GM20431 (cell line): ENCODE data around the gene GMDS.

ENCODE experiments used
- in situ Hi-C: fragments of 300-500 bp; cut with MseI, MboI; formaldehyde crosslinking; loops from one replicate; pipeline ENCODE4 v1.15.0; 2020; ENCODE audit warnings: low sequenced_read_pairs; ENCODE audit not compliant: unreplicated experiment

The GMDS gene

DNA sequence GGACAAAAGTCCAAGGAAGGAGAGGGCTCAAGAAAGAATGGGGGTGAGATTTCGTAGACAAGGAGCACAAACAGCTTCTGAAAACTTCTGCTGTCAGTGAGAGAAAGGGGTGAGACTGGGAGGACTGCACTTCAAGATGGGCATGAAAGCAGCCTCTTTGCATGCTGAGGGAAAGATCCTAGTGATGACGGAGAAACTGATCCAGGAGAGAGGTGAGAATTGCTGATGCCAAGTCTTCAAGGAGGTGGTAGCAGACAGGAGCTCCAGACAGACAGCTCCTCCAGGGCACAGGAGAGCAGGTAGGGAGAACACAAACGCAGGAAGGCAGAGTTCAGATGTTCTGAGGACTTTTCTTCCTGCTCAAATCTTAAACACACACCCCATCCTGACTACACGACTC is 303.9 kb downstream of the GMDS start:
- in situ Hi-C loops: no loop called here

DNA sequence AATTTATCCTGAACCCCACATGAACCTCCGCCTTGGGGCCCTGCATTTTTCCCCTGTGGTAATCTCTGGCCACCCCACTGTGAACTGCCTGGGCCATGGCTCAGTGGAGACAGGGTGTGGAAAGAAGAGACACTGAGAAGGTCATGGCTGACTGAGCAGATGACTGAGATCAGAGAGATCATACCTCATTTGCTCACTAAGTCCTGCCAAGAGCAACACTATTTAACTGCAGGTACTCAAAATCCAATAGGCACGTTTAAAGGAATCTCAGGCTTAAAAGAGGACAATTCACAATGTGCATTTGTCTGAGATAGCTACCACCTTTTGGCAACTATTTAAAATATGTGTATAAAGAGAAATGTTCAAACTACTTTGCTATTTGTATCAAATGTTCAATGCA is 305.0 kb downstream of the GMDS start:
- in situ Hi-C loops: no loop called here

DNA sequence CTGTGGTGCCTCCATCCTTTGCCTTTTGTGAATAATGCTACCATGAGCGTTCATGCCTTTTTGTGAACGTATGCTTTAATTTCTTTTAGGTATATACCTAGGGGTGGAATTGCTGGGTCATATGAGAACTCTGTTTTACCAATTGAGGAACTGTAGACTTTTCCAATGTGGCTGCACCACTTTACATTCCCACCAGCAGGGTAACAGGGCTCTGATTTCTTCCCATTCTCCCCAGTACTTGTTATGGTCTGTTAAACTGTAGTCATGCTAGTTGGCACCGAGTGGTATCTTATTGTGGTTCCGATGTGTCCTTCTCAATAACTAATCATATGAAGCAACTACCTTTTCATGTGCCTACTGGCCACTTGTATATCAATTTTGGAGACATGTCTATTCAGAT is 312.1 kb downstream of the GMDS start:
- in situ Hi-C loops: no loop called here

DNA sequence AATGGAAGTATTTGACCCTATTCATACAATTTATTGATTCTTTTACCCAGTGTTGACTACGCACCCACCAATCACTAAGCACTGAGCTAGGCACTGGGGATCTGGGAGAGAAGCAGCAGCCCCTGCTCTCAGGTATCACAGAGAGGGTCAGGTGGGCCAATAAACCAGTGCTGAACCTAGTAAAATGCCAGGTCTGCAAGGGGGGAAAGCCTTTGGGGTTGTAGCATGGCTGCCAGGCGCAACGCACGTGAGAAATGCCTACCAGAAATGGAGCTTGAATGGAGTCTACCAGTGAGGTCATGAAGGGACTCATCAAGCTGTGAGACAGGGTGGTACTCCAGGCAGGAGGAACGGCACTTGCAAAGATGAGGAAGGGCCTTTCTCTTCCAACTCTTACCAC is 313.6 kb downstream of the GMDS start:
- in situ Hi-C loops: no loop called here

DNA sequence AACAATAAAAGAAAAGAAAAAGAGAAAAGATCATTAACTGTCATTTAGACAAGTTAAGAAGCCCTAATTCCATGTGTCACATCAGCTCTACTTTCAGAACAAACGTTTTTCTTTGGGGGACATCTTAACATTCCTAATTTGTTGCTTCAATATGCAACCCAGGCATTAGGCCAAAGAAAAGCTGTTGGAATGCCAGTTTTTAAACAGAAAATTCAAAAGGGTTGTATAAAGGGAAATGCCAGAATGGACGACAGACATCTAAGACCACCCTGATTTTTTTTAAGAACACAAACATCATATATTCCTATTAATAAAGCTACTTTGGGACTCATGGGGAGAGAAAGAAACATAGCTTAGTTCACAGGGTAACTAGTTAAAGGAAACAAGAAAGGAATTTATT is 315.0 kb downstream of the GMDS start:
- in situ Hi-C loops: no loop called here

DNA sequence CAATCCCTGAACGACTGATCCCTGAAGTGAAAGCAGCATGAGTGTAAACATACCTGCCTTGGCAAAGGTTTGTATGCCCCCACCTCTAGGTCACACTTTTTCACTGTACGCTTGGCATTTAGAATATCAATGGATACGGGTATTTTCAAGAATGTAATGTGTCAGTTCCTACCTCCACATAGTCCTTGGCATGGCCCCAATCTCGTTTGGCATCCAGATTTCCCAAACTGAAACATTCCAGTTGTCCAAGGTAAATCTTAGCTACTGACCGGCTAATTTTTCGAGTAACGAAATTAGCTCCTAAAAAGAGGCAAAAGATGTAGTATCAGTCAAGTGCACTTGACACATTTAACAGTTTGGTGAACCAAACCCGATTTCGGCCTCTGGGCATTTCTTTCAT is 315.5 kb downstream of the GMDS start:
- in situ Hi-C loops: no loop called here

DNA sequence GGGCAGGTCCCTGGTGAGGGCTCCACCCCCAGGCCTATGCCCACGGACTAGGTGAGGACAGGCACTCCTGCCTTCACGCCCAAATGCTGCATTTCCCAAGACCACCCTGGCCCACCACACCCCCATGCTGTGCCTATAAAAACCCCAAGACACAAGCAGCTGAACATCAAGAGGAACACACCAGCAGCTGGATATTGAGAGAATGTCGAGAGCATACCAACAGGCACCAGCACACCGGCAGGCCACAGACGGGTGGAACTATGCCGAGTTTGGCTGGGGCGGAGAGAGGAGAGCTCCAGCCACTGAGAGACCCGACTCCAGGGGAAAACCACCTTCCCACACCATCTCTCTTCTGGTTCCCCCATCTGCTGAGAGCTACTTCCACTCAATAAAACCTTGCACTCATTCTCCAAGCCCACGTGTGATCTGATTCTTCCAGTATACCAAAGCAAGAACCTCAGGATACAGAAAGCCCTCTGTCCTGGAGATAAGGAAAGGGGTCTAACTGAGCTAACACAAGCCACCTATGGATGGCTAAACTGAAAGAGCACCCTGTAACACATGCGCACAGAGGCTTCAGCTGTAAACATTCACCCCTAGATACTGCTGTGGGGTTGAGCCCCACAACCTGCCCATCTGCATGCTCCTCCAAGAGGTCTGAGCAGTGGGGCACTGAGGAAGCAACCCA is 319.5 kb downstream of the GMDS start:
- in situ Hi-C loops: no loop called here

DNA sequence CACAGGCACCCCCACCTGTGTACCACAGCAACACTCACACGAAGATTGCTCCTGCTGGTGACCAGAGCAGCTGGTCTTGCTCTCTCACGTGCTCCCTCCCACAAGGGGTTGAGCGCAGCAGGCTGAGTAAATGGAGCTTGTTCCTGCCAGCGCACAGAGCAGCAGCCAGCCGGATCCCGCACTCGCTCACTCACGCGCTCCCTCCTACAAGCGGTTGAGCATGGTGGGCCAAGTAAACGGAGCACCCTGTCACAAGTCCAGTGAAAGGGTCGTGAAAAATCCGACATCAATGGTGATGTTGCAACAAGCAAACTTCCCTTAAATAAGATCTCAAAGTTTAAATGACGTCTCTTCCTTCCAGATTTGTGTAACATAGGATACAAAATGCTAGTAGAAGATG is 322.0 kb downstream of the GMDS start:
- in situ Hi-C loops: no loop called here

DNA sequence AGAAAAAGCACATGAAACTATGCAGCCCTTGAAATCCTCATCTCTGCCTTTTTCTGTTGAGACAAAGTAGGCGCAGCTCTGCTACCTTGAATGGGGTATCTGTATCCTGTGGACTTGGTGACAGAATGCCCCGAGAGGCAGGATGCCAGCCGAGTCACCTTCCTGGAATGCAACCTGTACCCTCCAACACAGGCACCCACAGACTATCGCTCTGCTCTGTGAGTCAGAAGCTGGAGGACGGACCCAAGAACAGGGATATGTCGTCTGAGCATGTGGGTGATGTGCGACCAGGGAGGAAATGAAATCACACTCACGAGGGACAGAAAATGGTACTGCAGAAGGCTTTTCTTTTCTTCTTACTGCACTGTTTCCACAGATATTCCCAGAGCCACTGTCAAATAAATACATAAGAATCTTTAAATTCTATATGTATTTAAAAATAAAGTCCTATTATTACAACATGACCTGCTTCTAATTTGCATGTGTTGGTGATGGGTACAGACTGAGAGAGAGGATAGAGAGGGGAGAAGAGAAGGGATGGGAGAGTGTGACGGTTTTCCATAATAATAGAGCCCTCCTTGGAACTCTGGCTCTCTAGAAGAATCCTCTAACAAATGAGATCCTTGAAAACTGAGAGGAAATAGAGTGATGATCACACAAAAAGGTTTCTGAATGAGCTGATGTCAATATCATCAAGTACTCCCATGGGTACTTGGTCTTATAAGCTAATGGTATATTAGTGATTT is 327.6 kb downstream of the GMDS start:
- in situ Hi-C loops: no loop called here

DNA sequence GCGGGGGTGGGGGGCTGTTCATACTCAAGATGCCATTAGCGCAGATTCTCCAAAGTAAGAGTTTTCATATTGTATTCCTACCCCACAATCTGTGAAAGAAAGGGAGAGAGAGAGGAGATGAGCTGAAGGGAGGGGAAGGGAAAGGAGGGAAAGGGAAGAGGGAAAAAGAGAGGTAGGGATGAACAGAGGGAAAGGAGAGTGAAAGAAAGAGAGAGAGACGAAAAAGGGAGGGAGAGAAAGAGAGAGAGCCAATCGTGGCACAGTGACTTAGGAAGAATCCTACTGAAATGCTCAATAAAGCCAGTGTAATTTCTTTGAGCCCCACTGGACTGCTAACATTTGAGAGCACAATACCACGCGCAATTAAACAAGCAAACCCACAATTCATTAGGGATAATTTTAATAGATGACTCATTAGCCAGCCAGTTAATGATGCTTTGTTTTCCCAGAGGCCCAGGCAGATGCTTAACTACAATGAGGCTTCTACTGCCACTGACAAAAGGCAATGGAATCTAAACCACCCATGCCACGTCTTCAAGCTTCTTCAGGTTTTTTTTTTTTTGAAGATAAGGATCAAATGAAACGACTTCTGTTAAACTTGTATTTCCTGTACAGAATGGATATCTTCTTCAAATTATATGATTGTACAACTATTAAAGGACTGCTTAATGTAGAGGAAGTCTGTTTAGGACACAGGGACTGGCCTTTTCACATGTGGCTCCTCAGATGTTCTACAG is 328.9 kb downstream of the GMDS start:
- in situ Hi-C loops: no loop called here

DNA sequence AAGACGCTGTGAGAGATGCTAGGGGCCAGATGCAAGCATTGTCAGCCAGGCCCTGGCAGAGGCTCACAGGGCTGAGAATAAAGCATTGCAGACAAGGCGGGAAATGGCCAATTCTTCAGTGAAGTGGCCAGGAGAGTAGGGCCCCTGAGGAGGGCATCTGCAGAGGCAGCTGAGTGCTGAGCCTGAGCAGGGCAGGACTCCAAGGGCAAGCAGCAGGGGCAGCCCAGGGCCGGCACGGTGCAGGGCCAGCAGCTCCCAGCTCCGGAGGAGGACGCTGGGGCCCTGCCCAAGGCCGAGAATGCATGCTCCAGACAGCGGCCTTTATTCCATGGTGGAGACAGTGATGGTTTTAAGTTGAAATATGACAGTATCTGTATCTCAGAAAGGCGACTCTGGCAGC is 330.2 kb downstream of the GMDS start:
- in situ Hi-C loops: no loop called here

DNA sequence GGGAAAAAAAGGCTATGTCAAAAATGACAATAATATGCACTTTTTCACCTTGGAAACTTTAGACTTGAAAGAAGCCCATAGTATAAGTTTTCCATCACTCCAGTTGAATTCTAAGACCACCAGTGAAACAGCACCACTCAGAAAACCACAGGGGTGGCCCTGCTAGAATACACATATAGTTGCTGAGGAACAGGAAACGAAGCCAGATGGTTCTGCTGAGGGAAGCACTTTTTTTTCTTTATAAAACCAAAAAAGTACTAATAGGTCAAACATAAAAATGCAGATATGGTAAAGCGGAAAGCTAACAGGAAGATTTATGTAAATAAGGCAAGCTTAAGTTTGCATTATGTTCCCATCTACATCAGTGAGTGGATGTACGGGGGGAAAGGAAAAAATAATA is 331.8 kb downstream of the GMDS start:
- in situ Hi-C loops: no loop called here

DNA sequence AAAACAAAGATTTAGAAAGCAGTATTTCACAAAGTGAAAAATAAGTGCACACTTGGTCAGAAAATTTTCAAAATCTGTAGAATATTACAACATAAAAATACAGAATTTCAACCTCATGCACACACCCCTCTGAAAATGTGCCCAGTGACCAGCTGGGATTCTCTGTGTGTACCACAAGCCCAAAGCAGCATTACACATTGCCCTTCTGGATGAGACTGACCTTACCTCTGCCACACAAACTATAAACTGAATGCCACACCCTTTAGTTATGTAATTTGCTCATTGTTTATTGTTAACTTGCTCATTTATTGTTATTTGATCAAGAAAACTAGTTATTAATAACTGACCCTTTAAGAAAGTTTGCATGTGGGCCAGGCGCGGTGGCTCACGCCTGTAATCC is 332.7 kb downstream of the GMDS start:
- in situ Hi-C loops: no loop called here

DNA sequence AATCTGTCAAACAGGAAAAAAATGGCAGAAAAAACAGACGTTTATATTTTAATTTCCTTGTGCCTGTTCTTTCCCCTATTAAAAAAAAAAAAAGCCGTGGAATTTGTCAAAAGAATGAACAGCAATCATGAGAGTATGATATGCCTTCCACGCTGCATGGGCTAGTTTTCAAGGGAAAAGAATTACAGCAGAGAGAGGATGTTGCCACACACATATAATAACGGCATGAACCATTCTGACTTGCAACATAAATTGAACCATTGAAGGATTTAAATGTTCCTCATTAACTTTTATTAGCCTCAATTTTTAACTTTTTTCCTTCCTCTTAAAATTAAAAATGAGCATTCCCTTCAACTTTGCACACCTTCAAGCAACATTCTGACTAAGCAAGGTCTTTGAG is 333.9 kb downstream of the GMDS start:
- in situ Hi-C loops: no loop called here

DNA sequence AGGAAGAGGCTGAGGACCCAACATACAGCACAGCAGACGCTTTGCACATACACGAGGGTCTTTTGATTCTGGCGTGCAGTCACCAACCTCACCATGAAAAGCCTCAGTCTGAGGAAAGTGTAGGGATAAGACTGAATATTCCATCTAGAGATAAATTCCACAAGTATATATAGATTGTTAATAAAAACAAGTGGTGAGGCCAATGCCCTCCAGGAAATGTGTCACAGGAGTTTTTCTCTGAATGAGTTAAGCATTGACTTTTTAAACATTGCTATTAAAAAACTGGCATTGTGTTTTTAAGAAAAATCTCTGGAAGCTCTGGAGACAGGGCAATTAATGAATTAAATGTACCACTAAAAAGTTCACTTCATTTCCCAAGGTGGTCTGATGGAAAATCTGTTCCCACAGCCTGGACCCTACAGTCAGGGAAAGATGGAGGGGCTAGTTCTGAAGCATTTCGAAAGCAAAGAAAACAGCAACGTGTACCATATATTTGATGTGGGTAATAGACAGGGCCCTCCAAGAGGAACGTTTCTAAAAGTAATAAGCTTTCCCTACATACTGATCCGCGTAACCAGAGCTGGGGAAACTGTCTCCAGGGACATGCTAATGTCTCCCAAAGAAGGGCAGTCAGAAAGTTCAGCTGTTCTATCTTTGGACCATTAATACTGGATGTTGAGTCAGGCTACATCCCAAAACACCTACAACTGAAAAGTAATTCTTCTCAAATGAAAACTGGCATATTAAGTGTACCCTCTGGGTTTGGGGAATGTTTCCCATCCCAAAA is 334.6 kb downstream of the GMDS start:
- in situ Hi-C loops: no loop called here

DNA sequence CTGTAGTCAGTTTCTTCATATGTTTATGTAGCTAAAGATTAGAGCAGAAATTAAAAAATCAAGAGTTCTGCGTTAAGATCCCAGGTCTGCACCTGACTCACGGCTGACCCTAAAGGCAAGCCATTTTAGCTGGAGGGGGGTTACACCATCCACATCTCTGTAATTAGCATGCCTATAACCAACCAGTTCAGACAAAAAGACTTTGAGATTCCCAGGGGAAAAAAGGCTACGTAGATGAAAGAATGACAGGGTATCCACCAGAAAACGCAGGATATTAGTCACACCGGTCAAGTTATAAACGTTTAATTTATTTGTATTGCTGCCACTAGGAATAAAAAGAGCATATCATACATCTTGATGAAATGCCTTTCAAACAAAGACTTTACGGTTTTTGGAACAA is 336.6 kb downstream of the GMDS start:
- in situ Hi-C loops: no loop called here

DNA sequence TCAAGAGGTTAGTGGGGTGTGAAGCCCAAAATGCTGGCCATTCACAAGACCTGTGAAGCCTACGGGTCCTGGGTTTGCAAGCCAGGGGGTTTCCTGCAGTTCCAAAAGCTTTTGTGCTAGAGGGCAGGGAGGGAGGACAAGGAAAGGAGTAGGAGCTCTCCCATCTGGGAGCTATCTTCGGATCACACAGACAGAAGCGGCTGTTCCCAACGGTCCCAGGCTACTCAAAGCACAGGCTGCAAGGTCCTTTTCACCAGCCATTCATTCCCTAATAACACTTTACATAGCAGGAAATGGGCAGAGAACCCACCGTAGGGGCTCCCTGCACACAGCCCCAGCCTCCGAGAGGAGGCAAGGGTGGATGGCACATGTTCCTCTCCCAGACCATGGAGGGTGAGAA is 338.8 kb downstream of the GMDS start:
- in situ Hi-C loops: no loop called here

DNA sequence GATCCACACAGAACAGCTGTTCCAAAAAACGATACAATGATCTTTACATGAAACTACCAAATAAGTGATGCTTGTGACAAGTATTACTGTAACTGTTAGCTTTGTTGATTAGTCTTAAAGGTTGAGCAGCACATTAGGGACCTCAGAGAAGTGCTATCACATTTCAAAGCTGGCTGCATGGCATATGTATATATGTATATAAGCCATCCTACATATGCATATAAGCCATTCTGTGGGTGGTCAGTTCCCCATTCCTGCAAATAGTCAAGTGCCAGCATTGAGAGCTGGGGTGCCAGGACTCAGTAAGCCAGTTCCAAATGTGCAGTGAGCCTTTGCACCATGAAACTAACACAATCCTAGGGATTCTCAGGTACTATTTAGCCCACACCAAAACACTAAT is 339.4 kb downstream of the GMDS start:
- in situ Hi-C loops: no loop called here

DNA sequence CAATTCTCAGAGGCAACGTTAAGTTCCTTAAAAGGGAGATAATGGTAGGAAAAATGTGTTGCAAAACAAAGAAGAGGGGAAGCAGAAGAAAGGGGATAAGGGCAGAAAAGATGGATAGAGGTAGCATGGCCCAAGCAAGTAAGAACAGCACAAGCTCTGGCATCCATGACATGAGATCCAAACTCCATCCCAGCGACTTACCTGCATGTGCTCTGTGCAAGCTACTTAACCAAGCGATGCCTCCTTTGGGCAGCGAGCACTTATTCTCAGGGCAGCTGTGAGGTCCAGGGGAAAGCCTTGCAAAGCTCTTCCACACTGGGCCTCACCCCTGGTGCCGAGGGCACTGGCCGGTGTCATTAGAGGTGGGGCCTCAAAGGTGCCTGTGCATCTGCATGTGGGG is 340.5 kb downstream of the GMDS start:
- in situ Hi-C loops: no loop called here

DNA sequence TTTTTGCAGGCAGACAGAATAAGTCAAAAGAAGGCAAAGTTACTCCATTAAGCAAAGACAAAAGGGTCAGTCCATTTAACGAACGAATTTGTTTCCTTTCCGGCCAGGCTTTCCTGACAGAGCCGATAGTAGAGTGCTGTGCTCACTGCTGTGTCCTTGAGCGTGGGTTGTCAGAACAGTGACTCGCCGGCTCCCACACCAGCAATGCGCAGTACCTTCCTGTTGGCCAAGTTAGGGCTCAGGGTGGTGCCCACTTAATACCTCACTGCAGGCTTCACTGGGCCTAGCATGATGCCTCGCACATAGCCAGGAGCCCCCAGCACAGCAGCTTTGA is 341.0 kb downstream of the GMDS start:
- in situ Hi-C loops: no loop called here
